Gastroesophageal sphincter (tissue), 3 donors: Measurements from ENCODE around the gene CASTOR1.

ENCODE experiments used
- CTCF ChIP-seq, 4 experiments: fragments of 200-600 bp in 2 of 4; fragments of 450-650 bp in 2 of 4; sonication (generic) in 1 of 4; IDR thresholded peaks; one replicate each; pipeline ENCODE4 v1.5.1; 2017 to 2019; ENCODE audit warnings: antibody characterized with exemption in 4 of 4, mild to moderate bottlenecking in 2 of 4, moderate library complexity in 2 of 4
- POLR2A ChIP-seq, 2 donors: fragments of 450-650 bp; IDR thresholded peaks; one replicate each; pipeline ENCODE4 v1.6.1; 2017; ENCODE audit warnings: antibody characterized with exemption in 2 of 2, mild to moderate bottlenecking in 2 of 2, moderate library complexity in 1 of 2

- TF ChIP-seq CTCF (IDR thresholded peaks at IDR 0.05) (no peak), POLR2A (IDR thresholded peaks at IDR 0.05) (no peak)
These were observed 19.4 kb upstream of the CASTOR1 start for GRCh38 chr22:30308518-30309230.
